CD4-positive, alpha-beta T cell (primary cell): ENCODE results near the gene MTSS2. TPM values are rescaled to one million over a fixed set of nuclear protein-coding genes. Genes with fewer than 3 reads are reported as not detected.

Source experiments
- ATAC-seq: fragments of 200-7000 bp; cut with Tn5 transposase; one replicate; pipeline ENCODE4 v1.10.0; 2022; ENCODE audit warnings: mild to moderate bottlenecking; ENCODE audit not compliant: poor library complexity
- CTCF ChIA-PET: fragments of 350-600 bp; sonication (Branson Sonifier 250); formaldehyde crosslinking; loops from one replicate; lab custom pipeline; 2021; ENCODE audit warnings: antibody characterized with exemption, inconsistent platforms; lab: Charles Lee
- POLR2A ChIA-PET: fragments of 350-600 bp; sonication (Branson Sonifier 250); formaldehyde crosslinking; loops from one replicate; lab custom pipeline; 2021; ENCODE audit warnings: antibody characterized with exemption, inconsistent platforms; lab: Charles Lee
- DNase-seq, 14 experiments: peaks; one replicate each; pipeline ENCODE4 v3.0.0-alpha.2; 2013 to 2020; ENCODE audit warnings: mixed read lengths in 2 of 14
- H3K27ac ChIP-seq, 2 donors: one replicate each; pipeline versions ENCODE4 v1.5.1 to v1.7.0; 2013; ENCODE audit warnings: low read length in 2 of 2, low read depth in 1 of 2, mild to moderate bottlenecking in 1 of 2
- H3K27me3 ChIP-seq, 2 experiments: 1 replicate in 1 of 2; 2 replicates in 1 of 2; pipeline versions ENCODE4 v1.6.1 to v1.7.0; 2013; ENCODE audit warnings: low read length in 2 of 2, control low read depth in 1 of 2, mild to moderate bottlenecking in 1 of 2, moderate library complexity in 1 of 2; ENCODE audit not compliant: insufficient read depth in 2 of 2, control insufficient read depth in 1 of 2
- H3K36me3 ChIP-seq: one replicate; pipeline ENCODE4 v1.6.1; 2013; ENCODE audit warnings: low read length, control low read depth; ENCODE audit not compliant: insufficient read depth
- H3K4me1 ChIP-seq: one replicate; pipeline ENCODE4 v1.6.1; 2013; ENCODE audit warnings: low read length, control low read depth; ENCODE audit not compliant: insufficient read depth
- H3K4me3 ChIP-seq: one replicate; pipeline ENCODE4 v1.5.1; 2013; ENCODE audit warnings: mild to moderate bottlenecking, low read length, moderate library complexity
- H3K9me3 ChIP-seq, 2 experiments: 1 replicate in 1 of 2; 2 replicates in 1 of 2; pipeline versions ENCODE4 v1.6.1 to v1.7.0; 2013; ENCODE audit warnings: low read length in 2 of 2, mild to moderate bottlenecking in 2 of 2, control low read depth in 1 of 2, moderate library complexity in 1 of 2; ENCODE audit not compliant: control insufficient read depth in 1 of 2, insufficient read depth in 1 of 2
- H3K27ac Mint-ChIP-seq: one replicate; pipeline ENCODE4 v1.8.0; 2020; ENCODE audit warnings: mixed read lengths
- H3K27me3 Mint-ChIP-seq: one replicate; pipeline ENCODE4 v1.8.0; 2021; ENCODE audit warnings: mixed read lengths
- H3K36me3 Mint-ChIP-seq: one replicate; pipeline ENCODE4 v1.8.0; 2021; ENCODE audit warnings: low read depth, mixed read lengths
- H3K4me1 Mint-ChIP-seq: one replicate; pipeline ENCODE4 v1.8.0; 2021; ENCODE audit warnings: low read depth, mixed read lengths
- H3K4me3 Mint-ChIP-seq: one replicate; pipeline ENCODE4 v1.8.0; 2020; ENCODE audit warnings: mild to moderate bottlenecking, mixed read lengths
- H3K9me3 Mint-ChIP-seq: one replicate; pipeline ENCODE4 v1.8.0; 2020; ENCODE audit warnings: mixed read lengths
- CTCF ChIP-seq: fragments of 200-600 bp; IDR thresholded peaks from one replicate; pipeline ENCODE4 v1.8.0; 2022; ENCODE audit warnings: antibody characterized with exemption, mild to moderate bottlenecking
- intact Hi-C, 2 experiments: fragments of 100-400 bp; cut with DNase I in 1 of 2; cut with micrococcal nuclease in 1 of 2; formaldehyde crosslinking; loops; one replicate each; pipeline versions ENCODE4 v1.15.1 to v1.9.0; 2023 to 2025; cut with DNase I, micrococcal nuclease
- total RNA-seq, 174 experiments: library from RNA in 2 of 174; stranded (reverse) in 2 of 174; gene quantifications; one replicate each; pipeline ENCODE4 v1.2.3 and lab custom pipeline; 2021 to 2026

MTSS2 gene
- total RNA-seq, 2 experiments from 2014 or later = 15.4 to 16.4 TPM

GRCh38 chr16:70678121-70678897 lies 7.5 kb downstream of the MTSS2 start:
- Mint-ChIP-seq H3K36me3 (no peaks in the 10 kb centered on the region), H3K27ac (no peak overlapping the region), H3K27me3 (no peaks in the 10 kb centered on the region), H3K9me3 (no peaks in the 10 kb centered on the region), H3K4me1 (no peaks in the 10 kb centered on the region), H3K4me3 (no peak overlapping the region)
- Histone ChIP-seq H3K27ac (no peak overlapping the region), H3K9me3 (peaks cover 0 to 9% of the 10 kb centered on the region in 2 experiments), H3K4me3 (no peak overlapping the region), H3K36me3 (no peaks in the 10 kb centered on the region), H3K4me1 (no peaks in the 10 kb centered on the region), H3K27me3 (peaks cover 1 to 12% of the 10 kb centered on the region in 2 experiments)
- ChIA-PET POLR2A (interaction anchor here (1.5 kb wide), 1 partner anchor 93 kb away, joined by 3 read pairs; no protein-coding TSS in a partner anchor), CTCF (no interaction called here)
- no peak for TF ChIP-seq CTCF
- intact Hi-C loops = no loop called here
- no peak for ATAC-seq
- peak in 1 of 14 experiments; percentile 3 for DNase-seq

GRCh38 chr16:70677499-70678120 lies 8.2 kb downstream of the MTSS2 start:
- DNase-seq = no peak
- Mint-ChIP-seq H3K4me1 (no peaks in the 10 kb centered on the region), H3K9me3 (no peaks in the 10 kb centered on the region), H3K4me3 (no peak overlapping the region), H3K36me3 (no peaks in the 10 kb centered on the region), H3K27ac (no peak overlapping the region), H3K27me3 (no peaks in the 10 kb centered on the region)
- ChIA-PET POLR2A (no interaction called here), CTCF (no interaction called here)
- no peak for ATAC-seq
- Histone ChIP-seq H3K4me1 (no peaks in the 10 kb centered on the region), H3K27ac (no peak overlapping the region), H3K9me3 (peaks cover 0 to 9% of the 10 kb centered on the region in 2 experiments), H3K36me3 (no peaks in the 10 kb centered on the region), H3K4me3 (no peak overlapping the region), H3K27me3 (peaks cover 0 to 5% of the 10 kb centered on the region in 2 experiments)
- no peak for TF ChIP-seq CTCF
- intact Hi-C loops = no loop called here

- Histone ChIP-seq H3K4me1 (no peaks in the 10 kb centered on the region), H3K36me3 (no peaks in the 10 kb centered on the region), H3K27ac (no peak overlapping the region), H3K4me3 (no peak overlapping the region), H3K27me3 (peaks cover 0 to under 1% of the 10 kb centered on the region in 2 experiments), H3K9me3 (peaks cover 0 to 9% of the 10 kb centered on the region in 2 experiments)
- intact Hi-C loops = no loop called here
- ATAC-seq = no peak
- Mint-ChIP-seq H3K27ac (no peak overlapping the region), H3K4me3 (no peak overlapping the region), H3K4me1 (no peaks in the 10 kb centered on the region), H3K36me3 (no peaks in the 10 kb centered on the region), H3K27me3 (no peaks in the 10 kb centered on the region), H3K9me3 (no peaks in the 10 kb centered on the region)
- CTCF ChIA-PET = no interaction called here
- TF ChIP-seq CTCF = no peak
- no peak for DNase-seq
- POLR2A ChIA-PET = no interaction called here
These were observed 9.0 kb downstream of the MTSS2 start for GRCh38 chr16:70676675-70677498.
